Measurements from ENCODE around the gene PALM3. TPM values are rescaled to one million over a fixed set of nuclear protein-coding genes. Genes with fewer than 3 reads are reported as not detected.
"Not testable (repeated sequence)": the region's sequence is repeated elsewhere in the genome, so short reads cannot be mapped to it uniquely, and the experiment has no call there.

PALM3 gene
- total RNA-seq, 1 donor from 2014 or later, result 8.1 TPM

DNA sequence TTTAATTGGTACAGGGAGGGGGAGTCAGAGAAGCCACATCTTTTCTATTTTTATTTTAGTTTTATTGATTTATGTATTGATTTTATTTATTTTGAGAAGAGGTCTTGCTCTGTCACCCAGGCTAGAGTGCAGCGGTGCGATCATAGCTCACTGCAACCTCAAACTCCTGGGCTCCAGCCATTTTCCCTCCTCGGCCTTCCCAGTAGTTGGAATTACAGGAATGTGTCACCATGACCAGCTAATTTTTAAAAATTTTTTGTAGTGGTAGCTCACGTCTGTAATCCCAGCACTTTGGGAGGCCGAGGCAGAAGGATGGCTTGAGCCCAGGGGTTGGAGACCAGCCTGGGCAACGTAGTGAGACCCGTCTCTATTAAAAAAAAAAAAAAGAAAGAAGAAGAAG lies 26.2 kb downstream of the PALM3 start:
- H3K4me1 Mint-ChIP-seq (ENCODE audit: unreplicated experiment), result no peaks in the 10 kb centered on the region
- TF ChIP-seq CTCF (conservative IDR thresholded peaks at IDR 0.05), result no peak
- peaks cover 10% of the 10 kb centered on the region for H3K27me3 Mint-ChIP-seq
- no peaks in the 10 kb centered on the region for H3K9me3 Mint-ChIP-seq
- no peak for DNase-seq (ENCODE audit: extremely low spot score, unreplicated experiment)
- no peak overlapping the region for H3K27ac Mint-ChIP-seq
- H3K4me3 Mint-ChIP-seq, result no peak overlapping the region
- no peaks in the 10 kb centered on the region for H3K36me3 Mint-ChIP-seq

GRCh38 chr19:14035159-14035558 lies 26.7 kb downstream of the PALM3 start:
- not testable (repeated sequence) for H3K4me3 Mint-ChIP-seq; H3K27me3 Mint-ChIP-seq; H3K9me3 Mint-ChIP-seq; H3K36me3 Mint-ChIP-seq; DNase-seq (ENCODE audit: extremely low spot score, unreplicated experiment); H3K4me1 Mint-ChIP-seq (ENCODE audit: unreplicated experiment); H3K27ac Mint-ChIP-seq
- TF ChIP-seq CTCF (conservative IDR thresholded peaks at IDR 0.05), result peak; percentile 41

DNA sequence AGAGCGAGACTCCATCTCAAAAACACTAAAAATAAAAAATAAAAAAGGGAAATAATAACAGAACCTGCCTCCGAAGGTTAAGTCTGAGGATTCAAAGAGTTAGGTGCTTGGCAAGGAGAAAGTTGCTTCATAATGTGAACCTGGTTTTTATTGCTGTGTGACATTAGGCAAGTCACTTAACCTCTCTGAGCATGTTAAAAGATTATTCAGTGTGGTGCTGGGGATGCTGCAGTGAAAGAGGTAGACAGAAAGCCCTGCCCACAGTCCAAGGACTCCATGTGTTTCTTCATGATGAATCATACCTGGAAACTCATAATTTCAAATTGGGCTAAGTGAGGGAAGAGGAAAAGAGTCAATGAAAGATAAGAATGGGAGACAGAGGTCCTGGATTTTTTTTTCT lies 27.9 kb downstream of the PALM3 start:
- Mint-ChIP-seq H3K4me3 (no peak overlapping the region), H3K27ac (no peak overlapping the region), H3K9me3 (no peaks in the 10 kb centered on the region), H3K36me3 (no peaks in the 10 kb centered on the region), H3K27me3 (peaks cover 12% of the 10 kb centered on the region), H3K4me1 (ENCODE audit: unreplicated experiment) (no peaks in the 10 kb centered on the region)
- no peak for TF ChIP-seq CTCF (conservative IDR thresholded peaks at IDR 0.05)
- no peak for DNase-seq (ENCODE audit: extremely low spot score, unreplicated experiment)

- Mint-ChIP-seq H3K27ac (peak within 1 kb of the TSS; percentile 21), H3K4me3 (peak within 1 kb of the TSS; percentile 84), H3K9me3 (no peaks in the 10 kb centered on the region), H3K36me3 (no peaks in the 10 kb centered on the region), H3K4me1 (ENCODE audit: unreplicated experiment) (no peaks in the 10 kb centered on the region), H3K27me3 (peaks cover 23% of the 10 kb centered on the region)
- peak; percentile 77 for TF ChIP-seq CTCF (conservative IDR thresholded peaks at IDR 0.05)
- no peak for DNase-seq (ENCODE audit: extremely low spot score, unreplicated experiment)
Measured at GRCh38 chr19:14031719-14032480, 30.0 kb downstream of the PALM3 start, which contains the start of gene IL27RA. TSS of gene IL27RA (plus strand) at chr19:14031762. CDS start at chr19:14031873, 111 bp downstream.

GRCh38 chr19:14030997-14031718 lies 30.7 kb downstream of the PALM3 start:
- no peak for DNase-seq (ENCODE audit: extremely low spot score, unreplicated experiment)
- H3K4me1 Mint-ChIP-seq (ENCODE audit: unreplicated experiment), result no peaks in the 10 kb centered on the region
- H3K9me3 Mint-ChIP-seq, result no peaks in the 10 kb centered on the region
- no peak for TF ChIP-seq CTCF (conservative IDR thresholded peaks at IDR 0.05)
- peaks cover 23% of the 10 kb centered on the region for H3K27me3 Mint-ChIP-seq
- H3K36me3 Mint-ChIP-seq, result no peaks in the 10 kb centered on the region
- H3K4me3 Mint-ChIP-seq, result peak overlapping the region; percentile 81
- peak overlapping the region; percentile 21 for H3K27ac Mint-ChIP-seq
